Calu3 (cell line): ENCODE results near the gene SEMA5A. TPM values are rescaled to one million over a fixed set of nuclear protein-coding genes. Genes with fewer than 3 reads are reported as not detected.

Source experiments
- BruUV-seq: library from RNA; stranded (reverse); fragments of 400-500 nt; replicated peaks from 2 replicates; lab custom pipeline; 2021; lab: Mats Ljungman, UMichigan
- CTCF ChIA-PET: fragments of 300-600 bp; sonication (Branson Sonifier 250); formaldehyde crosslinking; loops from one replicate; lab custom pipeline; 2022; ENCODE audit warnings: antibody characterized with exemption; lab: Charles Lee
- DNase-seq: peaks from one replicate; pipeline ENCODE4 v3.0.0; 2022
- H3K27ac Mint-ChIP-seq: one replicate; pipeline ENCODE4 v1.8.0; 2022; ENCODE audit warnings: mixed read lengths; ENCODE audit not compliant: unreplicated experiment
- H3K27me3 Mint-ChIP-seq: one replicate; pipeline ENCODE4 v1.8.0; 2022; ENCODE audit warnings: mixed read lengths; ENCODE audit not compliant: unreplicated experiment
- H3K36me3 Mint-ChIP-seq: one replicate; pipeline ENCODE4 v1.8.0; 2022; ENCODE audit warnings: mild to moderate bottlenecking, moderate library complexity, mixed read lengths; ENCODE audit not compliant: insufficient read depth, unreplicated experiment
- H3K4me1 Mint-ChIP-seq: one replicate; pipeline ENCODE4 v1.8.0; 2022; ENCODE audit warnings: mild to moderate bottlenecking, low read depth, mixed read lengths; ENCODE audit not compliant: unreplicated experiment
- H3K4me3 Mint-ChIP-seq: one replicate; pipeline ENCODE4 v1.8.0; 2022; ENCODE audit warnings: mild to moderate bottlenecking, low read depth, moderate library complexity, mixed read lengths; ENCODE audit not compliant: unreplicated experiment
- H3K9me3 Mint-ChIP-seq: one replicate; pipeline ENCODE4 v1.8.0; 2022; ENCODE audit warnings: low read depth, mixed read lengths; ENCODE audit not compliant: unreplicated experiment
- CTCF ChIP-seq: fragments of 200-600 bp; IDR thresholded peaks from one replicate; pipeline ENCODE4 v1.8.0; 2022; ENCODE audit warnings: antibody characterized with exemption; ENCODE audit not compliant: unreplicated experiment
- intact Hi-C: fragments of 100-400 bp; cut with micrococcal nuclease; formaldehyde crosslinking; loops from one replicate; pipeline ENCODE4 v1.10.0; 2022; ENCODE audit not compliant: unreplicated experiment
- total RNA-seq: library from RNA; stranded (reverse); gene quantifications from 2 replicates; pipeline ENCODE4 v1.2.3, GENCODE V29; 2022

The SEMA5A gene
- total RNA-seq, 1 experiment from 2014 or later, result 0.52 TPM

GRCh38 chr5:9375756-9376155 lies 170.1 kb downstream of the SEMA5A start:
- no TSS peak for BruUV-seq
- Mint-ChIP-seq H3K9me3 (peaks cover 19% of the 10 kb centered on the region), H3K27me3 (no peaks in the 10 kb centered on the region), H3K36me3 (no peaks in the 10 kb centered on the region), H3K27ac (no peak overlapping the region), H3K4me1 (no peaks in the 10 kb centered on the region), H3K4me3 (no peak overlapping the region)
- CTCF ChIA-PET, result no interaction called here
- TF ChIP-seq CTCF, result no peak
- intact Hi-C loops, result no loop called here
- DNase-seq, result no peak

GRCh38 chr5:9374025-9374424 lies 171.8 kb downstream of the SEMA5A start:
- DNase-seq, result no peak
- H3K4me1 Mint-ChIP-seq, result no peaks in the 10 kb centered on the region
- no peak for TF ChIP-seq CTCF
- no peak overlapping the region for H3K4me3 Mint-ChIP-seq
- CTCF ChIA-PET, result no interaction called here
- intact Hi-C loops, result no loop called here
- H3K27ac Mint-ChIP-seq, result no peak overlapping the region
- BruUV-seq, result no TSS peak
- H3K9me3 Mint-ChIP-seq, result peaks cover 20% of the 10 kb centered on the region
- no peaks in the 10 kb centered on the region for H3K27me3 Mint-ChIP-seq
- H3K36me3 Mint-ChIP-seq, result no peaks in the 10 kb centered on the region

- TF ChIP-seq CTCF, result no peak
- intact Hi-C loops, result no loop called here
- H3K27me3 Mint-ChIP-seq, result no peaks in the 10 kb centered on the region
- H3K4me3 Mint-ChIP-seq, result no peak overlapping the region
- H3K9me3 Mint-ChIP-seq, result peaks cover 20% of the 10 kb centered on the region
- no peaks in the 10 kb centered on the region for H3K36me3 Mint-ChIP-seq
- BruUV-seq, result no TSS peak
- no peaks in the 10 kb centered on the region for H3K4me1 Mint-ChIP-seq
- no peak overlapping the region for H3K27ac Mint-ChIP-seq
- CTCF ChIA-PET, result no interaction called here
- DNase-seq, result no peak
These were observed 172.3 kb downstream of the SEMA5A start for GRCh38 chr5:9373571-9373970.

- CTCF ChIA-PET, result no interaction called here
- intact Hi-C loops, result no loop called here
- Mint-ChIP-seq H3K4me1 (no peaks in the 10 kb centered on the region), H3K27ac (no peak overlapping the region), H3K9me3 (peaks cover 13% of the 10 kb centered on the region), H3K27me3 (no peaks in the 10 kb centered on the region), H3K36me3 (no peaks in the 10 kb centered on the region), H3K4me3 (no peak overlapping the region)
- TF ChIP-seq CTCF, result no peak
- no TSS peak for BruUV-seq
- no peak for DNase-seq
These were observed 175.6 kb downstream of the SEMA5A start for GRCh38 chr5:9370256-9370655.
